Measurements from ENCODE around the gene NXPH3. TPM values are rescaled to one million over a fixed set of nuclear protein-coding genes. Genes with fewer than 3 reads are reported as not detected.

The NXPH3 gene
- total and polyA plus RNA-seq, 2 donors (not counting 1 experiment from before 2014, with no cell fraction given): not detected

DNA sequence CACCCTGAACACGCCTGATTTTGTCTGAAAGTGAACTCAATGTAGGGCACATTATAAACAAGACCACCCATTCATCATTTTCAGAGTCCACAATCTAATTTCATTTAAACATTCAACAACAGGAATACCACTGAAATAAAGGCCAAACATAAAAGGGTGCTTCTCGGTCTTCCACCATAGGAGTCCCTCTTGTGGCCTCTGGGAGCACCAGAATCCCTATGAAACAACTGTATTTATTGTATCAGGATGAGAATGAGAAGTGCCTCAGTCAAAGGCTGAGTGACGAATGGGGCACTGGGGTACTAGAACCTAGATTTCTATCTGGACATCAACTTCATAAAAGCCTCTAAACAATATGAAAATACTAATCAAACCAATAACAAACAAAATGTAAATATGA lies 40.4 kb downstream of the NXPH3 start:
- Mint-ChIP-seq H3K27ac (no peak overlapping the region), H3K9me3 (ENCODE audit: insufficient read depth) (no peaks in the 10 kb centered on the region), H3K4me1 (no peaks in the 10 kb centered on the region), H3K4me3 (no peak overlapping the region), H3K27me3 (no peaks in the 10 kb centered on the region)
- peaks cover 31% of the 10 kb centered on the region for H4K20me1 ChIP-seq (ENCODE audit: control insufficient read depth, insufficient read depth, low read length, poor library complexity, severe bottlenecking)
- no peaks in the 10 kb centered on the region for H3K27me3 ChIP-seq (replicated peaks in 1 of 4; ENCODE audit: control extremely low read depth in 1 of 4, control insufficient read depth in 3 of 4, insufficient read depth in 4 of 4, low read length in 3 of 4)
- no peak overlapping the region for H3K27ac ChIP-seq (ENCODE audit: low read length in 2 of 2)
- H3K79me2 ChIP-seq (ENCODE audit: control insufficient read depth, insufficient read depth, low read length): peaks cover 8% of the 10 kb centered on the region
- POLR2A ChIA-PET: no interaction called here
- no peak for ATAC-seq (ENCODE audit: low read depth)
- CTCF ChIA-PET: no interaction called here
- H3K4me3 ChIP-seq (ENCODE audit: control extremely low read depth in 1 of 5, extremely low read depth in 1 of 5, insufficient read depth in 1 of 5, low read depth in 2 of 5, low read length in 4 of 5): no peak overlapping the region
- no peaks in the 10 kb centered on the region for H3K9me3 ChIP-seq (ENCODE audit: control extremely low read depth in 1 of 3, control insufficient read depth in 2 of 3, insufficient read depth in 1 of 3, low read length in 2 of 3)
- TF ChIP-seq EZH2 (IDR thresholded peaks at IDR 0.05; ENCODE audit: borderline replicate concordance, insufficient read depth, low read depth, low read length, poor library complexity, severe bottlenecking): no peak
- TF ChIP-seq, protein P1, sequence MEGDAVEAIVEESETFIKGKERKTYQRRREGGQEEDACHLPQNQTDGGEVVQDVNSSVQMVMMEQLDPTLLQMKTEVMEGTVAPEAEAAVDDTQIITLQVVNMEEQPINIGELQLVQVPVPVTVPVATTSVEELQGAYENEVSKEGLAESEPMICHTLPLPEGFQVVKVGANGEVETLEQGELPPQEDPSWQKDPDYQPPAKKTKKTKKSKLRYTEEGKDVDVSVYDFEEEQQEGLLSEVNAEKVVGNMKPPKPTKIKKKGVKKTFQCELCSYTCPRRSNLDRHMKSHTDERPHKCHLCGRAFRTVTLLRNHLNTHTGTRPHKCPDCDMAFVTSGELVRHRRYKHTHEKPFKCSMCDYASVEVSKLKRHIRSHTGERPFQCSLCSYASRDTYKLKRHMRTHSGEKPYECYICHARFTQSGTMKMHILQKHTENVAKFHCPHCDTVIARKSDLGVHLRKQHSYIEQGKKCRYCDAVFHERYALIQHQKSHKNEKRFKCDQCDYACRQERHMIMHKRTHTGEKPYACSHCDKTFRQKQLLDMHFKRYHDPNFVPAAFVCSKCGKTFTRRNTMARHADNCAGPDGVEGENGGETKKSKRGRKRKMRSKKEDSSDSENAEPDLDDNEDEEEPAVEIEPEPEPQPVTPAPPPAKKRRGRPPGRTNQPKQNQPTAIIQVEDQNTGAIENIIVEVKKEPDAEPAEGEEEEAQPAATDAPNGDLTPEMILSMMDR (IDR thresholded peaks at IDR 0.05): no peak
- H3K4me1 ChIP-seq (ENCODE audit: control insufficient read depth in 2 of 2, insufficient read depth in 2 of 2, low read length in 2 of 2): no peaks in the 10 kb centered on the region
- H2AFZ ChIP-seq (ENCODE audit: insufficient read depth, low read depth, low read length, poor library complexity, severe bottlenecking): no peak overlapping the region
- H3K36me3 ChIP-seq (replicated peaks in 1 of 2; ENCODE audit: control extremely low read depth in 1 of 2, control insufficient read depth in 1 of 2, extremely low read depth in 1 of 2, insufficient read depth in 2 of 2, low read length in 1 of 2): peaks cover under 1 to 77% of the 10 kb centered on the region in 2 experiments
- no peak overlapping the region for H3K9ac ChIP-seq (ENCODE audit: low read length)
- intact Hi-C loops (cut with micrococcal nuclease): no loop called here
- no peak overlapping the region for H3K4me2 ChIP-seq (replicated peaks; ENCODE audit: low read depth, low read length, poor library complexity, severe bottlenecking)
- DNase-seq: no peak
- WGBS (ENCODE audit: insufficient coverage): no CpG with 5 or more reads among the region's 3 CpGs

DNA sequence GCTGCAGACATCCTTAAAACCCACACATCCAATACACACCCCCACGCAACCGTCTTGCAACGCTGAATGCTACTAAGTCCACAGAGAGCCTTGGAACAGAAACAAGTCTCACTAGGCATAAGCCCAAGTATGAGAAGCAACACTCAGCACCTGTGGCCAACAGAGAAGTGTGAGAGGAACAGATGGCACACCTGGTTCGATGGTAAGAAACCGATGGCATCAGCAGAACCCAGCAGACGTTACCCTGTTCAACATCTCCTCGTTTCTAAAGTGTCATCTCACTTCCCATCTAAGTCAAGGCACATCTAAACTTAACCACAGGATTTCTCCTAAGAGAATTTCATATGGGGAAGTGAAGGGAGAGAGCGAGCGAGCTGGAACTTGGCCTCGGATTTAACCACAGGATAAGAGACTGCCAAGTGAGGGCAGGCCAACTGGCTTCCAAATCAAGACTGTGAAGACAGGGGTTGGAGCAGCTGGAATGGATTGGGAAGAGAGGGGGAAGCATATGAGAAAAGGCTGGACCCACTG lies 41.0 kb downstream of the NXPH3 start:
- Histone ChIP-seq H3K9me3 (ENCODE audit: control extremely low read depth in 1 of 3, control insufficient read depth in 2 of 3, insufficient read depth in 1 of 3, low read length in 2 of 3) (no peaks in the 10 kb centered on the region), H3K27ac (ENCODE audit: low read length in 2 of 2) (no peak overlapping the region), H3K9ac (ENCODE audit: low read length) (no peak overlapping the region), H3K27me3 (replicated peaks in 1 of 4; ENCODE audit: control extremely low read depth in 1 of 4, control insufficient read depth in 3 of 4, insufficient read depth in 4 of 4, low read length in 3 of 4) (no peaks in the 10 kb centered on the region), H3K4me1 (ENCODE audit: control insufficient read depth in 2 of 2, insufficient read depth in 2 of 2, low read length in 2 of 2) (no peaks in the 10 kb centered on the region), H4K20me1 (ENCODE audit: control insufficient read depth, insufficient read depth, low read length, poor library complexity, severe bottlenecking) (peaks cover 31% of the 10 kb centered on the region), H3K36me3 (replicated peaks in 1 of 2; ENCODE audit: control extremely low read depth in 1 of 2, control insufficient read depth in 1 of 2, extremely low read depth in 1 of 2, insufficient read depth in 2 of 2, low read length in 1 of 2) (peaks cover 2 to 77% of the 10 kb centered on the region in 2 experiments), H2AFZ (ENCODE audit: insufficient read depth, low read depth, low read length, poor library complexity, severe bottlenecking) (no peak overlapping the region), H3K4me3 (ENCODE audit: control extremely low read depth in 1 of 5, extremely low read depth in 1 of 5, insufficient read depth in 1 of 5, low read depth in 2 of 5, low read length in 4 of 5) (no peak overlapping the region), H3K79me2 (ENCODE audit: control insufficient read depth, insufficient read depth, low read length) (peaks cover 8% of the 10 kb centered on the region), H3K4me2 (replicated peaks; ENCODE audit: low read depth, low read length, poor library complexity, severe bottlenecking) (no peak overlapping the region)
- peak overlapping the region; percentile 2 for H3K27ac Mint-ChIP-seq
- ChIA-PET CTCF (no interaction called here), POLR2A (no interaction called here)
- DNase-seq (no peak), ATAC-seq (ENCODE audit: low read depth) (no peak)
- intact Hi-C loops (cut with micrococcal nuclease): no loop called here
- H3K4me3 Mint-ChIP-seq: no peak overlapping the region
- H3K4me1 Mint-ChIP-seq: no peaks in the 10 kb centered on the region
- no peaks in the 10 kb centered on the region for H3K9me3 Mint-ChIP-seq (ENCODE audit: insufficient read depth)
- TF ChIP-seq EZH2 (IDR thresholded peaks at IDR 0.05; ENCODE audit: borderline replicate concordance, insufficient read depth, low read depth, low read length, poor library complexity, severe bottlenecking): no peak
- TF ChIP-seq, protein P1 (IDR thresholded peaks at IDR 0.05): no peak
- no peaks in the 10 kb centered on the region for H3K27me3 Mint-ChIP-seq
- WGBS (ENCODE audit: insufficient coverage): 51% methylated on average over 2 of the region's 10 CpGs

Measured in B cell (primary cell).